WTC11 (cell line): ENCODE data around the gene ZNF710.

Experiments used
- ATF1 ChIP-seq: sonication (generic); formaldehyde crosslinking; IDR thresholded peaks from 2 replicates; pipeline ENCODE4 v1.8.1; 2023; ENCODE audit warnings: mild to moderate bottlenecking, moderate library complexity, missing genetic modification reagents
- CTCF ChIP-seq: fragments of 200-600 bp; IDR thresholded peaks from 2 replicates; pipeline ENCODE4 v1.8.0; 2022; ENCODE audit warnings: antibody characterized with exemption
- MYBL2 ChIP-seq: sonication (generic); formaldehyde crosslinking; IDR thresholded peaks from 2 replicates; pipeline ENCODE4 v1.8.1; 2023; ENCODE audit warnings: mild to moderate bottlenecking, moderate library complexity, missing genetic modification reagents
- PREB ChIP-seq: sonication (generic); formaldehyde crosslinking; IDR thresholded peaks from 2 replicates; pipeline ENCODE4 v1.8.1; 2022; ENCODE audit warnings: mild to moderate bottlenecking, missing genetic modification reagents, moderate library complexity, borderline replicate concordance

- TF ChIP-seq PREB (CRISPR knock-in tag): no peak
- no peak for TF ChIP-seq ATF1 (CRISPR knock-in tag)
- TF ChIP-seq CTCF: no peak
- TF ChIP-seq MYBL2 (CRISPR knock-in tag): no peak
Measured at GRCh38 chr15:90067181-90067952, 66.2 kb downstream of the ZNF710 start.
